ENCODE measurements around the gene PIKFYVE. TPM values are rescaled to one million over a fixed set of nuclear protein-coding genes. Genes with fewer than 3 reads are reported as not detected.

Gene PIKFYVE
- total and polyA plus RNA-seq, 2 donors (not counting 1 experiment from before 2014, with no cell fraction given), result 23.8 to 40.1 TPM

GRCh38 chr2:208300847-208301618 lies 35.0 kb downstream of the PIKFYVE start:
- no peak overlapping the region for H3K4me3 ChIP-seq (replicated peaks in 1 of 4; ENCODE audit: control extremely low read depth in 1 of 4, insufficient read depth in 1 of 4, low read depth in 3 of 4, low read length in 4 of 4)
- no peak overlapping the region for H3K9ac ChIP-seq (ENCODE audit: insufficient read depth, low read length)
- TF ChIP-seq CTCF (conservative IDR thresholded peaks at IDR 0.05 in 1 of 2, IDR thresholded peaks at IDR 0.05 in 1 of 2; ENCODE audit: low read depth in 1 of 2, low read length in 2 of 2) (no peak), EZH2 (IDR thresholded peaks at IDR 0.05; ENCODE audit: low read length, missing control alignments) (no peak)
- no peak overlapping the region for H3K27ac ChIP-seq (ENCODE audit: insufficient read depth, low read length)
- no peak for DNase-seq (ENCODE audit: low read depth in 2 of 2)
- no peak overlapping the region for H3K4me2 ChIP-seq (ENCODE audit: extremely low read depth, insufficient read depth, low read length)
- no peaks in the 10 kb centered on the region for H3K9me3 ChIP-seq (ENCODE audit: control insufficient read depth, insufficient read depth, low read depth, low read length)
- H2AFZ ChIP-seq (ENCODE audit: low read length), result no peak overlapping the region
- no peaks in the 10 kb centered on the region for H3K4me1 ChIP-seq (ENCODE audit: control insufficient read depth, extremely low read depth, insufficient read depth, low read length)
- peaks cover 5% of the 10 kb centered on the region for H3K36me3 ChIP-seq (ENCODE audit: control insufficient read depth, insufficient read depth, low read length)
- no peaks in the 10 kb centered on the region for H3K79me2 ChIP-seq (ENCODE audit: control insufficient read depth, insufficient read depth, low read length)
- H4K20me1 ChIP-seq (ENCODE audit: control insufficient read depth, extremely low read depth, insufficient read depth, low read length), result no peaks in the 10 kb centered on the region
- no peaks in the 10 kb centered on the region for H3K27me3 ChIP-seq (ENCODE audit: control insufficient read depth, insufficient read depth, low read length)

- Histone ChIP-seq H3K9ac (ENCODE audit: insufficient read depth, low read length) (no peak overlapping the region), H3K36me3 (ENCODE audit: control insufficient read depth, insufficient read depth, low read length) (peaks cover 5% of the 10 kb centered on the region), H3K27me3 (ENCODE audit: control insufficient read depth, insufficient read depth, low read length) (no peaks in the 10 kb centered on the region)
Measured at GRCh38 chr2:208304157-208304556, 38.1 kb downstream of the PIKFYVE start.

GRCh38 chr2:208304695-208305094 lies 38.6 kb downstream of the PIKFYVE start:
- H3K9ac ChIP-seq (ENCODE audit: insufficient read depth, low read length), result no peak overlapping the region
- no peaks in the 10 kb centered on the region for H3K9me3 ChIP-seq (ENCODE audit: control insufficient read depth, insufficient read depth, low read depth, low read length)
- no peak overlapping the region for H2AFZ ChIP-seq (ENCODE audit: low read length)
- no peak overlapping the region for H3K4me3 ChIP-seq (replicated peaks in 1 of 4; ENCODE audit: control extremely low read depth in 1 of 4, insufficient read depth in 1 of 4, low read depth in 3 of 4, low read length in 4 of 4)
- DNase-seq (ENCODE audit: low read depth in 2 of 2), result no peak
- no peaks in the 10 kb centered on the region for H3K79me2 ChIP-seq (ENCODE audit: control insufficient read depth, insufficient read depth, low read length)
- H3K27ac ChIP-seq (ENCODE audit: insufficient read depth, low read length), result no peak overlapping the region
- TF ChIP-seq CTCF (conservative IDR thresholded peaks at IDR 0.05 in 1 of 2, IDR thresholded peaks at IDR 0.05 in 1 of 2; ENCODE audit: low read depth in 1 of 2, low read length in 2 of 2), result no peak
- TF ChIP-seq EZH2 (IDR thresholded peaks at IDR 0.05; ENCODE audit: low read length, missing control alignments), result no peak
- H3K4me2 ChIP-seq (ENCODE audit: extremely low read depth, insufficient read depth, low read length), result no peak overlapping the region
- no peaks in the 10 kb centered on the region for H4K20me1 ChIP-seq (ENCODE audit: control insufficient read depth, extremely low read depth, insufficient read depth, low read length)
- H3K36me3 ChIP-seq (ENCODE audit: control insufficient read depth, insufficient read depth, low read length), result peaks cover 5% of the 10 kb centered on the region
- no peaks in the 10 kb centered on the region for H3K4me1 ChIP-seq (ENCODE audit: control insufficient read depth, extremely low read depth, insufficient read depth, low read length)
- no peaks in the 10 kb centered on the region for H3K27me3 ChIP-seq (ENCODE audit: control insufficient read depth, insufficient read depth, low read length)

More at GRCh38 chr2:208304157-208304556, 38.1 kb downstream of the PIKFYVE start:
- no peaks in the 10 kb centered on the region for H3K4me1 ChIP-seq (ENCODE audit: control insufficient read depth, extremely low read depth, insufficient read depth, low read length)
- H3K4me3 ChIP-seq (replicated peaks in 1 of 4; ENCODE audit: control extremely low read depth in 1 of 4, insufficient read depth in 1 of 4, low read depth in 3 of 4, low read length in 4 of 4), result no peak overlapping the region
- no peak overlapping the region for H2AFZ ChIP-seq (ENCODE audit: low read length)
- H3K27ac ChIP-seq (ENCODE audit: insufficient read depth, low read length), result no peak overlapping the region
- no peaks in the 10 kb centered on the region for H3K79me2 ChIP-seq (ENCODE audit: control insufficient read depth, insufficient read depth, low read length)
- TF ChIP-seq EZH2 (IDR thresholded peaks at IDR 0.05; ENCODE audit: low read length, missing control alignments) (no peak), CTCF (conservative IDR thresholded peaks at IDR 0.05 in 1 of 2, IDR thresholded peaks at IDR 0.05 in 1 of 2; ENCODE audit: low read depth in 1 of 2, low read length in 2 of 2) (no peak)
- DNase-seq (ENCODE audit: low read depth in 2 of 2), result no peak
- H3K9me3 ChIP-seq (ENCODE audit: control insufficient read depth, insufficient read depth, low read depth, low read length), result no peaks in the 10 kb centered on the region
- H4K20me1 ChIP-seq (ENCODE audit: control insufficient read depth, extremely low read depth, insufficient read depth, low read length), result no peaks in the 10 kb centered on the region
- H3K4me2 ChIP-seq (ENCODE audit: extremely low read depth, insufficient read depth, low read length), result no peak overlapping the region

Data from fibroblast of lung (primary cell).